Body of pancreas (tissue), 4 donors: ENCODE measurements around the gene ARHGAP9.

ENCODE experiments used
- POLR2A ChIP-seq, 3 donors: fragments of 450-650 bp; IDR thresholded peaks; one replicate each; pipeline ENCODE4 v1.6.1; 2016; ENCODE audit warnings: antibody characterized with exemption in 3 of 3, mild to moderate bottlenecking in 2 of 3
- TF ChIP-seq, protein P1 (sequence below), 7 experiments: fragments of 450-650 bp in 4 of 7; fragments of 200-600 bp in 3 of 7; sonication (generic) in 3 of 7; IDR thresholded peaks; one replicate each; pipeline ENCODE4 v1.5.1; 2016 to 2019; ENCODE audit warnings: antibody characterized with exemption in 7 of 7

DNA sequence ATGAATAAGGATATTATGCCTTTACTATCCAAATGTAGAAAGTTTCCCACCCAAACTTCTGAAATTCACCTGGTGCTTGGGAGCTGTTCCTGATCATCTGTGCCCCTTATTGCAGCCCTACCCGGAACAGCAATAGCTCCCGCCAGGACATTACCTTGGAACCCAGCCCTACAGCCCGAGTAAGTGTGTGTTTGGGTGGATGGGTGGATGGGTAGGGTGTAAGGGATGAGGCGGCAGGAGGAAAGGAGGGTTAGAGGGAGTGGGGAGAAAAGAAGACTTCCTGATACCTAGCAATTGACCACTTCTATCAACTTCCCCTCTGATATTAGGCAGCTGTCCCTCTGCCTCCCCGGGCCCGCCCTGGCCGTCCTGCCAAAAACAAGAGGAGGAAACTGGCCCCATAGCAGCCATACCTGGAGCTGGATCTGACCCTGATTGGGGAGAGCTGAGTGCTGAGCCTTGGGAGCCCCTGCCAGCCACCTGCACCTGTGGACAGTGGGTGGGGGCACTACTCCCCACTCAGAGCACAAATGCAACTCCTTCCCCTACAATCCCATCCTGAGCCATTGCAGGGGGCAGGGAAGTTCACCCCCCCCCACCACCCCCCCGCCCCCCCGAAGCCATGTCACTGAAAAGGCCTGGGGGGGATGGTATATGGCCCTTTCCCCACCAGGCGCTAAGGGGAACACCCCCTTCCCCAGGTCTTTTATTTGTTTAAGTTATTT is 49.3 kb upstream of the ARHGAP9 start:
- TF ChIP-seq, protein P1, sequence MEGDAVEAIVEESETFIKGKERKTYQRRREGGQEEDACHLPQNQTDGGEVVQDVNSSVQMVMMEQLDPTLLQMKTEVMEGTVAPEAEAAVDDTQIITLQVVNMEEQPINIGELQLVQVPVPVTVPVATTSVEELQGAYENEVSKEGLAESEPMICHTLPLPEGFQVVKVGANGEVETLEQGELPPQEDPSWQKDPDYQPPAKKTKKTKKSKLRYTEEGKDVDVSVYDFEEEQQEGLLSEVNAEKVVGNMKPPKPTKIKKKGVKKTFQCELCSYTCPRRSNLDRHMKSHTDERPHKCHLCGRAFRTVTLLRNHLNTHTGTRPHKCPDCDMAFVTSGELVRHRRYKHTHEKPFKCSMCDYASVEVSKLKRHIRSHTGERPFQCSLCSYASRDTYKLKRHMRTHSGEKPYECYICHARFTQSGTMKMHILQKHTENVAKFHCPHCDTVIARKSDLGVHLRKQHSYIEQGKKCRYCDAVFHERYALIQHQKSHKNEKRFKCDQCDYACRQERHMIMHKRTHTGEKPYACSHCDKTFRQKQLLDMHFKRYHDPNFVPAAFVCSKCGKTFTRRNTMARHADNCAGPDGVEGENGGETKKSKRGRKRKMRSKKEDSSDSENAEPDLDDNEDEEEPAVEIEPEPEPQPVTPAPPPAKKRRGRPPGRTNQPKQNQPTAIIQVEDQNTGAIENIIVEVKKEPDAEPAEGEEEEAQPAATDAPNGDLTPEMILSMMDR (IDR thresholded peaks at IDR 0.05), result no peak
- no peak for TF ChIP-seq POLR2A (IDR thresholded peaks at IDR 0.05)
